ENCODE measurements around the gene ZNF107.
"Not testable (repeated sequence)": the region's sequence is repeated elsewhere in the genome, so short reads cannot be mapped to it uniquely, and the experiment has no call there.

The ZNF107 gene

GRCh38 chr7:64738403-64738802 is 72.5 kb downstream of the ZNF107 start:
- DNase-seq = not testable (repeated sequence)

- not testable (repeated sequence) for DNase-seq
Observed at GRCh38 chr7:64738953-64739352, 73.0 kb downstream of the ZNF107 start.

GRCh38 chr7:64744680-64745079 is 78.7 kb downstream of the ZNF107 start:
- no peak for DNase-seq

- no peak for DNase-seq
Observed at GRCh38 chr7:64747802-64748201, 81.9 kb downstream of the ZNF107 start.

GRCh38 chr7:64753032-64753431 is 87.1 kb downstream of the ZNF107 start:
- no peak for DNase-seq

- no peak for DNase-seq
Observed at GRCh38 chr7:64755865-64756264, 89.9 kb downstream of the ZNF107 start.

- DNase-seq = no peak
Observed at GRCh38 chr7:64758151-64758550, 92.2 kb downstream of the ZNF107 start.
